ENCODE measurements around the gene CHD3. TPM values are rescaled to one million over a fixed set of nuclear protein-coding genes. Genes with fewer than 3 reads are reported as not detected.

The CHD3 gene
- total RNA-seq, 4 donors from 2014 or later, result 78.9 to 117 (median 91.4) TPM

DNA sequence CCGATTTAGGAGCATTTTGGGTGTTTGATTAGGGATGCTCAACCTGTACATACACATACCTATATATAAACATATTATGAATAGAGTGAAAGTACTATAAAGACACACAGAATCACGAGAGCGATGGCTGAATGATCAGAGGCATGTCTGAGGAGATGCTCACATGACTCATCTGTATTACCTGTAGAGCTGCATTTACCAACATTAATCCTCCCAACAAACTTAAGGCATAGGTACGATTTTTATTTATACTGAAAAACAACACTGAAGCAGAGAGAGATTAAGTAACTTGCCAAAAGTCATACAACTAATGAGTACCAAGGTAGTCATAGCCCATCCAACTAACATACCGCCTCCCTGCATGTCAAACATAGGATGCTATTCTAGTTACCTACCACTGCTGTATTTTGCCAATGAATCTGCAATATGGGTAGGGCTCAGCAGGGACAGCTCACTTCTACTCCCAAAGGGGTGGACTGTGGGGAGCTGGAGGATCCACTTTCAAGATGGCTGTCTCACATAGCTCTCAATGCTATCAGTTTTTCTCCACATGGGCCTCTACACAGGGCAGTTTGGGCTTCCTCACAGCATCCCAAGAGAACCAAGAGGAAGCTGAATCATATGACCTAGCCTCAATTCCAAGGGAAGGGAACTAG, 23.5 kb upstream of the CHD3 start:
- Histone ChIP-seq H3K4me1 (no peaks in the 10 kb centered on the region), H3K9me3 (no peaks in the 10 kb centered on the region), H3K4me3 (replicated peaks in 1 of 3) (no peak overlapping the region), H3K36me3 (peaks cover 0 to 2% of the 10 kb centered on the region in 2 donors), H3K27ac (no peak overlapping the region), H3K27me3 (no peaks in the 10 kb centered on the region)
- 90 to 92% methylated on average over 5 of the region's 5 CpGs for WGBS, 2 donors
- intact Hi-C loops (cut with DNase I), result loop anchor here (5.0 kb wide), 2 partner anchors 62 to 122 kb away; partner anchors contain the start of gene KCNAB3
- TF ChIP-seq POLR2A (IDR thresholded peaks at IDR 0.05), result no peak
- TF ChIP-seq, protein P1, sequence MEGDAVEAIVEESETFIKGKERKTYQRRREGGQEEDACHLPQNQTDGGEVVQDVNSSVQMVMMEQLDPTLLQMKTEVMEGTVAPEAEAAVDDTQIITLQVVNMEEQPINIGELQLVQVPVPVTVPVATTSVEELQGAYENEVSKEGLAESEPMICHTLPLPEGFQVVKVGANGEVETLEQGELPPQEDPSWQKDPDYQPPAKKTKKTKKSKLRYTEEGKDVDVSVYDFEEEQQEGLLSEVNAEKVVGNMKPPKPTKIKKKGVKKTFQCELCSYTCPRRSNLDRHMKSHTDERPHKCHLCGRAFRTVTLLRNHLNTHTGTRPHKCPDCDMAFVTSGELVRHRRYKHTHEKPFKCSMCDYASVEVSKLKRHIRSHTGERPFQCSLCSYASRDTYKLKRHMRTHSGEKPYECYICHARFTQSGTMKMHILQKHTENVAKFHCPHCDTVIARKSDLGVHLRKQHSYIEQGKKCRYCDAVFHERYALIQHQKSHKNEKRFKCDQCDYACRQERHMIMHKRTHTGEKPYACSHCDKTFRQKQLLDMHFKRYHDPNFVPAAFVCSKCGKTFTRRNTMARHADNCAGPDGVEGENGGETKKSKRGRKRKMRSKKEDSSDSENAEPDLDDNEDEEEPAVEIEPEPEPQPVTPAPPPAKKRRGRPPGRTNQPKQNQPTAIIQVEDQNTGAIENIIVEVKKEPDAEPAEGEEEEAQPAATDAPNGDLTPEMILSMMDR (IDR thresholded peaks at IDR 0.05), result no peak
- no peak for DNase-seq

DNA sequence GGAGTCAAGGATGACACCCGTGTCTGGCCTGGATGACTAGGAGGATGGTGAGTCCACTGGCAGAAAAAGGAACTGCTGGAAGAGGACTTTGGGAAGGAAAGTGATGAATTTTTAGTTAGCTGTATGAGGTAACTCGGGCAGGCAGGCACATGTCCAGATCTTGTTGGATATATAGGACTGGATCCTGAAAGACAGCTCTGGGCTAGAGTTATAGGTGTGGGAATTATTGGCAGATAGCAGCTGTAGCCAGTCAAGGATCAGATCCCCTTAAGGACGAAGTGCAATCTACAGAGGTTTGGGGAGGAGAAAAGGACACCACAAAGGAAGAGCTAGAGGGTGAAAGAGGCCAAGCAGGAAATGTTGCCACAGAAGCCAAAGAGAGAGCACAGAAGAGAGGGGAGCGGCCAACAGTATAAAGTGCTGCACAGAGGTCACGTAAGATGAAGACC, 20.7 kb upstream of the CHD3 start:
- Histone ChIP-seq H3K27me3 (no peaks in the 10 kb centered on the region), H3K9me3 (no peaks in the 10 kb centered on the region), H3K36me3 (peaks cover 0 to 2% of the 10 kb centered on the region in 2 donors), H3K27ac (no peak overlapping the region), H3K4me1 (no peaks in the 10 kb centered on the region), H3K4me3 (replicated peaks in 1 of 3) (no peak overlapping the region)
- 81 to 88% methylated on average over 5 of the region's 5 CpGs for WGBS, 2 donors
- intact Hi-C loops (cut with DNase I), result no loop called here
- no peak for DNase-seq
- TF ChIP-seq, protein P1 (IDR thresholded peaks at IDR 0.05), result no peak
- TF ChIP-seq POLR2A (IDR thresholded peaks at IDR 0.05), result no peak

DNA sequence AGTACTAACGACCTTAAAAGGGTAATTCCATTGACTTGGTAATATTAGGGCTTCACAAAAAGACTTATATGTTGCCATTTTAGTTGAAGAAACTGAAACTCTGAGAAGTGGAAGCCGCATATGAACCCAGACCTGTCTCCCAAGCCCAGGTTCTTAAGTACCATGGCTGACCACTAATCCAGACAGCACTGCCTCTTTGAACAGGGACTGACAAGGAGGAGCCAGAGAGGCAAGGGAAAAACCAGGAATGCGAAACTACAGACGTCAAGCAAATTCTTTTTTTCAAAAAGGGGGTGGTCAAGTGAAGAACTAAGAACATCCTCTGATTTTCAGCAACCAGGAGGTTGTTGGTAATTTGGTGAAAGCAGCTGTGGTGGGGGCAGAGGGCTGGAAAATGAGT, 15.5 kb upstream of the CHD3 start:
- H3K27ac ChIP-seq, result no peak overlapping the region
- WGBS, 2 donors, result 65 to 68% methylated on average over 4 of the region's 4 CpGs
- H3K27me3 ChIP-seq, result no peaks in the 10 kb centered on the region
- TF ChIP-seq, protein P1 (IDR thresholded peaks at IDR 0.05), result no peak
- no peak for TF ChIP-seq POLR2A (IDR thresholded peaks at IDR 0.05)
- H3K9me3 ChIP-seq, result no peaks in the 10 kb centered on the region
- peaks cover 5 to 6% of the 10 kb centered on the region in 2 donors for H3K4me1 ChIP-seq
- H3K4me3 ChIP-seq (replicated peaks in 1 of 3), result no peak overlapping the region
- H3K36me3 ChIP-seq, result no peaks in the 10 kb centered on the region
- intact Hi-C loops (cut with DNase I), result no loop called here
- DNase-seq, result no peak

DNA sequence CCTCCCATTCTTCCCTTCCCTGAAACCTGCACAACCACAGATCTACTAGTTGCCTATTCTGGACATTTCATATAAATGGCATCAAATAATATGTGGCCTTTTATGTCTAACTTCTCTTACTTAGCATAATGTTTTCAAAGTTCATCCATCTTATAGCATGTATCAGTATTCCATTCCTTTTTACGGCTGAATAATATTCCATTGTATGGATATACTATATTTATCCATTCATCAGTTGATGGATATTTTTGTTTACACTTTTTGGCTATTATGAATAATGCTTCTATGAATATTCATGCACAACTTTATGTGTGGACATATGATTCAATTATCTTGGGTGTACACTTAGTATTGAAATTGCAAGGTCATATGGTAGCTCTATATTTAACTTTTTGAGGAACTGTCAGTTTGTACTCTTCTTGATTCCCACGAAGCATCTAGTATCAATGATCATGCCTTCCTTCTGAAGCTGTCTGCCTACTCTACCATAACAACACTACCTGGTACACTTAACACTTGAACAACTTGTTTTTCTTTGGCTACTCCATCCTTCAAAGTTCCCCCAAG, 12.7 kb upstream of the CHD3 start:
- WGBS, 2 donors, result 63 to 68% methylated on average over 2 of the region's 2 CpGs
- intact Hi-C loops (cut with DNase I), result no loop called here
- no peak for TF ChIP-seq POLR2A (IDR thresholded peaks at IDR 0.05)
- TF ChIP-seq, protein P1 (IDR thresholded peaks at IDR 0.05), result no peak
- Histone ChIP-seq H3K4me3 (replicated peaks in 1 of 3) (no peak overlapping the region), H3K9me3 (no peaks in the 10 kb centered on the region), H3K27me3 (no peaks in the 10 kb centered on the region), H3K27ac (no peak overlapping the region), H3K4me1 (peaks cover 5 to 6% of the 10 kb centered on the region in 2 donors), H3K36me3 (no peaks in the 10 kb centered on the region)
- no peak for DNase-seq

DNA sequence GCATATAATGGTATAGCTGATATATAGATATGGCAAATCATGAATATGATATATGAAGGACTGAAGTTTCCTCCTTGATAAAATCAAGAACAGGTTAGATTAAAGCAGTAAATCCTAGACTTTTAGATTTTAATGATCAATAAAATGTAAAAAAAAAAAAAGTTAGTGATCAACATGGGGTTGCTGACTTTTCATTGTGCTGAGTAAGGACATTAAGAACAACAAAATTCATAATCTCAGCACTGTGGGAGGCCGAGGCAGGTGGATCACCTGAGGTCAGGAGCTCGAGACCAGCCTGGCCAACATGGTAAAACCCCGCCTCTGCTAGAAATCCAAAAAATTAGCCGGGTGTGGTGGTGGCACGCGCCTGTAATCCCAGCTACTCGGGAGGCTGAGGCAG, 10.4 kb upstream of the CHD3 start:
- WGBS, 2 donors, result 93 to 96% methylated on average over 7 of the region's 7 CpGs
- TF ChIP-seq, protein P1 (IDR thresholded peaks at IDR 0.05), result no peak
- TF ChIP-seq POLR2A (IDR thresholded peaks at IDR 0.05), result no peak
- DNase-seq, result no peak

More for the DNA sequence above, 10.4 kb upstream of the CHD3 start:
- Histone ChIP-seq H3K4me1 (peaks cover 5 to 10% of the 10 kb centered on the region in 2 donors), H3K4me3 (replicated peaks in 1 of 3) (no peak overlapping the region), H3K36me3 (no peaks in the 10 kb centered on the region), H3K27ac (no peak overlapping the region), H3K9me3 (no peaks in the 10 kb centered on the region), H3K27me3 (no peaks in the 10 kb centered on the region)
- intact Hi-C loops (cut with DNase I), result no loop called here

Measured in thyroid gland (tissue), 4 donors.